Measurements from ENCODE around the gene KIF13A.

Gene KIF13A

GRCh38 chr6:17839513-17840223, 147.8 kb downstream of the KIF13A start:
- Histone ChIP-seq H3K4me3 (ENCODE audit: low read length) (no peak overlapping the region), H3K4me1 (ENCODE audit: control insufficient read depth, insufficient read depth, low read length) (no peaks in the 10 kb centered on the region), H3K27ac (ENCODE audit: low read length) (no peak overlapping the region), H3K27me3 (ENCODE audit: control insufficient read depth, insufficient read depth, low read length) (no peaks in the 10 kb centered on the region), H3K36me3 (ENCODE audit: control insufficient read depth, insufficient read depth, low read length) (no peaks in the 10 kb centered on the region), H3K9me3 (ENCODE audit: control insufficient read depth, insufficient read depth, low read length) (no peaks in the 10 kb centered on the region)
- no CpG with 5 or more reads among the region's 9 CpGs for WGBS (ENCODE audit: insufficient coverage, insufficient read length)
- DNase-seq (ENCODE audit: low read depth, low spot score), result no peak

GRCh38 chr6:17836293-17836692, 151.1 kb downstream of the KIF13A start:
- no CpG with 5 or more reads among the region's 2 CpGs for WGBS (ENCODE audit: insufficient coverage, insufficient read length)
- no peaks in the 10 kb centered on the region for H3K9me3 ChIP-seq (ENCODE audit: control insufficient read depth, insufficient read depth, low read length)

GRCh38 chr6:17835784-17836183, 151.7 kb downstream of the KIF13A start:
- H3K4me3 ChIP-seq (ENCODE audit: low read length), result no peak overlapping the region
- H3K9me3 ChIP-seq (ENCODE audit: control insufficient read depth, insufficient read depth, low read length), result no peaks in the 10 kb centered on the region
- H3K27me3 ChIP-seq (ENCODE audit: control insufficient read depth, insufficient read depth, low read length), result no peaks in the 10 kb centered on the region
- H3K27ac ChIP-seq (ENCODE audit: low read length), result no peak overlapping the region
- H3K4me1 ChIP-seq (ENCODE audit: control insufficient read depth, insufficient read depth, low read length), result no peaks in the 10 kb centered on the region
- 0 out of 2 replicates have a peak, but pooled peaks cover 1% of the 10 kb centered on the region for H3K36me3 ChIP-seq (ENCODE audit: control insufficient read depth, insufficient read depth, low read length)
- no peak for DNase-seq (ENCODE audit: low read depth, low spot score)

More at GRCh38 chr6:17836293-17836692, 151.1 kb downstream of the KIF13A start:
- Histone ChIP-seq H3K4me1 (ENCODE audit: control insufficient read depth, insufficient read depth, low read length) (no peaks in the 10 kb centered on the region), H3K27me3 (ENCODE audit: control insufficient read depth, insufficient read depth, low read length) (no peaks in the 10 kb centered on the region), H3K4me3 (ENCODE audit: low read length) (no peak overlapping the region), H3K36me3 (ENCODE audit: control insufficient read depth, insufficient read depth, low read length) (no peaks in the 10 kb centered on the region), H3K27ac (ENCODE audit: low read length) (no peak overlapping the region)
- no peak for DNase-seq (ENCODE audit: low read depth, low spot score)

GRCh38 chr6:17831135-17831534, 156.3 kb downstream of the KIF13A start:
- Histone ChIP-seq H3K36me3 (ENCODE audit: control insufficient read depth, insufficient read depth, low read length) (peaks cover 3% of the 10 kb centered on the region; the same call in 1 of the 2 replicates), H3K9me3 (ENCODE audit: control insufficient read depth, insufficient read depth, low read length) (no peaks in the 10 kb centered on the region), H3K27ac (ENCODE audit: low read length) (no peak overlapping the region), H3K4me1 (ENCODE audit: control insufficient read depth, insufficient read depth, low read length) (no peaks in the 10 kb centered on the region), H3K4me3 (ENCODE audit: low read length) (no peak overlapping the region), H3K27me3 (ENCODE audit: control insufficient read depth, insufficient read depth, low read length) (no peaks in the 10 kb centered on the region)
- WGBS (ENCODE audit: insufficient coverage, insufficient read length), result no CpG with 5 or more reads among the region's 4 CpGs
- no peak for DNase-seq (ENCODE audit: low read depth, low spot score)

GRCh38 chr6:17829905-17830304, 157.5 kb downstream of the KIF13A start:
- WGBS (ENCODE audit: insufficient coverage, insufficient read length), result no CpG with 5 or more reads among the region's 3 CpGs
- no peak overlapping the region for H3K27ac ChIP-seq (ENCODE audit: low read length)
- no peaks in the 10 kb centered on the region for H3K27me3 ChIP-seq (ENCODE audit: control insufficient read depth, insufficient read depth, low read length)
- no peak overlapping the region for H3K4me3 ChIP-seq (ENCODE audit: low read length)
- H3K36me3 ChIP-seq (ENCODE audit: control insufficient read depth, insufficient read depth, low read length), result peaks cover 3% of the 10 kb centered on the region; the same call in 1 of the 2 replicates
- H3K9me3 ChIP-seq (ENCODE audit: control insufficient read depth, insufficient read depth, low read length), result no peaks in the 10 kb centered on the region
- H3K4me1 ChIP-seq (ENCODE audit: control insufficient read depth, insufficient read depth, low read length), result no peaks in the 10 kb centered on the region
- no peak for DNase-seq (ENCODE audit: low read depth, low spot score)

- no peak overlapping the region for H3K27ac ChIP-seq (ENCODE audit: low read length)
- WGBS (ENCODE audit: insufficient coverage, insufficient read length), result 100% methylated on average over 1 of the region's 5 CpGs
- H3K27me3 ChIP-seq (ENCODE audit: control insufficient read depth, insufficient read depth, low read length), result no peaks in the 10 kb centered on the region
- no peaks in the 10 kb centered on the region for H3K9me3 ChIP-seq (ENCODE audit: control insufficient read depth, insufficient read depth, low read length)
- H3K4me3 ChIP-seq (ENCODE audit: low read length), result no peak overlapping the region
- no peak for DNase-seq (ENCODE audit: low read depth, low spot score)
- H3K4me1 ChIP-seq (ENCODE audit: control insufficient read depth, insufficient read depth, low read length), result no peaks in the 10 kb centered on the region
- peaks cover 3% of the 10 kb centered on the region; the same call in 1 of the 2 replicates for H3K36me3 ChIP-seq (ENCODE audit: control insufficient read depth, insufficient read depth, low read length)
These were observed 159.3 kb downstream of the KIF13A start for GRCh38 chr6:17828149-17828548.

GRCh38 chr6:17826301-17826700, 161.1 kb downstream of the KIF13A start:
- Histone ChIP-seq H3K4me3 (ENCODE audit: low read length) (no peak overlapping the region), H3K27ac (ENCODE audit: low read length) (no peak overlapping the region), H3K36me3 (ENCODE audit: control insufficient read depth, insufficient read depth, low read length) (peaks cover 3% of the 10 kb centered on the region; the same call in 1 of the 2 replicates), H3K4me1 (ENCODE audit: control insufficient read depth, insufficient read depth, low read length) (no peaks in the 10 kb centered on the region), H3K27me3 (ENCODE audit: control insufficient read depth, insufficient read depth, low read length) (no peaks in the 10 kb centered on the region), H3K9me3 (ENCODE audit: control insufficient read depth, insufficient read depth, low read length) (no peaks in the 10 kb centered on the region)
- DNase-seq (ENCODE audit: low read depth, low spot score), result no peak

- H3K27ac ChIP-seq (ENCODE audit: low read length), result no peak overlapping the region
- no peak overlapping the region for H3K4me3 ChIP-seq (ENCODE audit: low read length)
- WGBS (ENCODE audit: insufficient coverage, insufficient read length), result no CpG with 5 or more reads among the region's 7 CpGs
- peaks cover 4% of the 10 kb centered on the region for H3K36me3 ChIP-seq (ENCODE audit: control insufficient read depth, insufficient read depth, low read length)
- no peaks in the 10 kb centered on the region for H3K27me3 ChIP-seq (ENCODE audit: control insufficient read depth, insufficient read depth, low read length)
- H3K4me1 ChIP-seq (ENCODE audit: control insufficient read depth, insufficient read depth, low read length), result no peaks in the 10 kb centered on the region
- no peaks in the 10 kb centered on the region for H3K9me3 ChIP-seq (ENCODE audit: control insufficient read depth, insufficient read depth, low read length)
- no peak for DNase-seq (ENCODE audit: low read depth, low spot score)
These were observed 167.4 kb downstream of the KIF13A start for GRCh38 chr6:17820055-17820454.

GRCh38 chr6:17817763-17818162, 169.7 kb downstream of the KIF13A start:
- WGBS (ENCODE audit: insufficient coverage, insufficient read length), result no CpG with 5 or more reads among the region's 1 CpG
- DNase-seq (ENCODE audit: low read depth, low spot score), result no peak
- peaks cover 6% of the 10 kb centered on the region for H3K36me3 ChIP-seq (ENCODE audit: control insufficient read depth, insufficient read depth, low read length)
- H3K27ac ChIP-seq (ENCODE audit: low read length), result no peak overlapping the region
- no peaks in the 10 kb centered on the region for H3K4me1 ChIP-seq (ENCODE audit: control insufficient read depth, insufficient read depth, low read length)
- no peak overlapping the region for H3K4me3 ChIP-seq (ENCODE audit: low read length)
- H3K27me3 ChIP-seq (ENCODE audit: control insufficient read depth, insufficient read depth, low read length), result no peaks in the 10 kb centered on the region
- H3K9me3 ChIP-seq (ENCODE audit: control insufficient read depth, insufficient read depth, low read length), result no peaks in the 10 kb centered on the region

GRCh38 chr6:17816921-17817611, 170.4 kb downstream of the KIF13A start:
- no peak for DNase-seq (ENCODE audit: low read depth, low spot score)
- Histone ChIP-seq H3K9me3 (ENCODE audit: control insufficient read depth, insufficient read depth, low read length) (no peaks in the 10 kb centered on the region; the same call in 1 of the 2 replicates), H3K4me3 (ENCODE audit: low read length) (no peak overlapping the region), H3K4me1 (ENCODE audit: control insufficient read depth, insufficient read depth, low read length) (no peaks in the 10 kb centered on the region), H3K27me3 (ENCODE audit: control insufficient read depth, insufficient read depth, low read length) (no peaks in the 10 kb centered on the region), H3K27ac (ENCODE audit: low read length) (no peak overlapping the region), H3K36me3 (ENCODE audit: control insufficient read depth, insufficient read depth, low read length) (peaks cover 6% of the 10 kb centered on the region)
- 100% methylated on average over 2 of the region's 14 CpGs for WGBS (ENCODE audit: insufficient coverage, insufficient read length)

All from iPS DF 6.9 (cell line).